Measurements from ENCODE around the gene SOWAHC. TPM values are rescaled to one million over a fixed set of nuclear protein-coding genes. Genes with fewer than 3 reads are reported as not detected.

The SOWAHC gene
- total and polyA plus RNA-seq, 2 of the 13 experiments (the other 11 are each of a cell fraction or from before 2014, with no cell fraction given) = 21.2 to 22.5 TPM

GRCh38 chr2:109632158-109632789, 18.1 kb downstream of the SOWAHC start (continued):
- peak; percentile 66; the same call in 1 of the 2 replicates for TF ChIP-seq ARID4A (CRISPR knock-in tag; IDR thresholded peaks at IDR 0.05; ENCODE audit: borderline replicate concordance)
- TF ChIP-seq MYPOP (CRISPR knock-in tag; IDR thresholded peaks at IDR 0.05) = no peak
- peak; percentile 92 for TF ChIP-seq AHDC1 (CRISPR knock-in tag; IDR thresholded peaks at IDR 0.05; ENCODE audit: borderline replicate concordance)
- no peak for TF ChIP-seq RFX5 (IDR thresholded peaks at IDR 0.05; ENCODE audit: low read depth, low read length)
- no peak; the same call in 1 of the 2 replicates for TF ChIP-seq ZNF431 (CRISPR knock-in tag; IDR thresholded peaks at IDR 0.05; ENCODE audit: borderline replicate concordance, low read depth)
- TF ChIP-seq HIC2 (CRISPR knock-in tag; IDR thresholded peaks at IDR 0.05; ENCODE audit: low read depth) = peak; percentile 89
- no peak for TF ChIP-seq MYNN (CRISPR knock-in tag; IDR thresholded peaks at IDR 0.05; ENCODE audit: low read depth)
- peak; percentile 93 for TF ChIP-seq DPF2 (CRISPR knock-in tag; IDR thresholded peaks at IDR 0.05; ENCODE audit: borderline replicate concordance, low read depth)
- no peak for TF ChIP-seq CENPX (CRISPR knock-in tag; IDR thresholded peaks at IDR 0.05)
- peak; percentile 42; the same call in 1 of the 2 replicates for TF ChIP-seq ZNF512B (CRISPR knock-in tag; IDR thresholded peaks at IDR 0.05; ENCODE audit: borderline replicate concordance)
- no peak for TF ChIP-seq SRF (IDR thresholded peaks at IDR 0.05; ENCODE audit: low read depth, low read length)
